Activated CD4-positive, alpha-beta T cell treated with anti-CD3 and anti-CD28 coated beads, Interleukin-2, amount 10 ng/mL, durations not matched to agents 24 days and 14 days (primary cell): ENCODE results near the gene HOXB4. TPM values are rescaled to one million over a fixed set of nuclear protein-coding genes. Genes with fewer than 3 reads are reported as not detected.

ENCODE experiments used
- DNase-seq: peaks from one replicate; pipeline ENCODE4 v3.0.0; 2022
- H3K27ac Mint-ChIP-seq: one replicate; pipeline ENCODE4 v1.8.0; 2022; ENCODE audit warnings: mild to moderate bottlenecking, mixed read lengths
- H3K27me3 Mint-ChIP-seq: one replicate; pipeline ENCODE4 v1.8.0; 2022; ENCODE audit warnings: mixed read lengths
- H3K36me3 Mint-ChIP-seq: one replicate; pipeline ENCODE4 v1.8.0; 2022; ENCODE audit warnings: low read depth, mild to moderate bottlenecking, mixed read lengths
- H3K4me1 Mint-ChIP-seq: one replicate; pipeline ENCODE4 v1.8.0; 2021; ENCODE audit warnings: mixed read lengths
- H3K4me3 Mint-ChIP-seq: one replicate; pipeline ENCODE4 v1.8.0; 2022; ENCODE audit warnings: mild to moderate bottlenecking, moderate library complexity, mixed read lengths
- H3K9me3 Mint-ChIP-seq: one replicate; pipeline ENCODE4 v1.8.0; 2021; ENCODE audit warnings: mixed read lengths
- intact Hi-C: fragments of 100-400 bp; cut with micrococcal nuclease; formaldehyde crosslinking; loops from one replicate; pipeline ENCODE4 v1.15.1; 2023
- total RNA-seq: library from RNA; stranded (reverse); gene quantifications from 2 replicates; pipeline ENCODE4 v1.2.3, GENCODE V29; 2022

Gene HOXB4
- total RNA-seq, 1 donor from 2014 or later: 3.6 TPM

DNA sequence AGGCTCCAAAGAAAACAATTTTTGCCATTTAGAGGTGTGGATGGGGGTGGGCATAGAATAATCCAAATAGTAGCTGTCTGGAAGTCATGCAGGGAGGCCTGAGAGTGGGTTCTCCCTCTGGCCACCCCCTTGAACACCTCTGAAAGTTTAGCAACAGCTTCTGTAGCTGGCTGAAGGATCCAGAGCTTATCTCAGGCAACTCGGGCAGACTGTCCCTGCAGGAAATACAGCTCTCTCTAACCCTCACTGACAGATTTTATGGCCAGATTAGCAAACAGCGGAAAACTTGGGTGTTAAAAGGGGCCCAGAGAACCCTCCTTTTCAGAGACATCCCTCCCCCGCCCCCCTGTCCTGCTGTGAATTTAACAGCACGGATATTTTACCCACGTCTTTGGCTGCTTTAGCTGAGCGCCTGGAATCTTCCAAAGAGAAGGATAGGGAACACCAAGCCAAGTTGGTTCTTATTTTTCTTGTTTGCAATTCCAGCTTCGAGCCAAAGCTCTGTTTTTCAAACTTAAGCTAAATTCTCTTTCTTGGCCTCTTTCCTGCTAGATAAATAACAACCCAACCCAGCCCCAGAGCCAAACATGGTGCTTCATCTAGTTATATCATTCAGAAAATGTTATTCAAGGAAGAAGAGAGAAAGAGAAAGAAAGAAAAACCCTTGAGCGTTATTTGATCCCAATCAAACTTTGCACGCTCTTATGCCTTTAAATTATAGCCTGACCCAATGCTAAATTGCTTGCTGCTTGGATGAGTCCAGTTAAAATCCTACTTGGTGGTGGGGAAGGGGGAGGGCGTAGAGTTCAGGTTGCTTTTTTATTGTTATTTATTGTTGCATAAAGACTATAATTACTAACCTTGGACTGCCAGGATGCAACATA lies 31.0 kb downstream of the HOXB4 start:
- Mint-ChIP-seq H3K27me3 (peaks cover 2% of the 10 kb centered on the region), H3K4me1 (peaks cover 43% of the 10 kb centered on the region), H3K9me3 (no peaks in the 10 kb centered on the region), H3K27ac (peak overlapping the region; percentile 83), H3K4me3 (peak overlapping the region; percentile 82), H3K36me3 (peaks cover 19% of the 10 kb centered on the region)
- intact Hi-C loops: no loop called here
- peak; percentile 75 for DNase-seq

DNA sequence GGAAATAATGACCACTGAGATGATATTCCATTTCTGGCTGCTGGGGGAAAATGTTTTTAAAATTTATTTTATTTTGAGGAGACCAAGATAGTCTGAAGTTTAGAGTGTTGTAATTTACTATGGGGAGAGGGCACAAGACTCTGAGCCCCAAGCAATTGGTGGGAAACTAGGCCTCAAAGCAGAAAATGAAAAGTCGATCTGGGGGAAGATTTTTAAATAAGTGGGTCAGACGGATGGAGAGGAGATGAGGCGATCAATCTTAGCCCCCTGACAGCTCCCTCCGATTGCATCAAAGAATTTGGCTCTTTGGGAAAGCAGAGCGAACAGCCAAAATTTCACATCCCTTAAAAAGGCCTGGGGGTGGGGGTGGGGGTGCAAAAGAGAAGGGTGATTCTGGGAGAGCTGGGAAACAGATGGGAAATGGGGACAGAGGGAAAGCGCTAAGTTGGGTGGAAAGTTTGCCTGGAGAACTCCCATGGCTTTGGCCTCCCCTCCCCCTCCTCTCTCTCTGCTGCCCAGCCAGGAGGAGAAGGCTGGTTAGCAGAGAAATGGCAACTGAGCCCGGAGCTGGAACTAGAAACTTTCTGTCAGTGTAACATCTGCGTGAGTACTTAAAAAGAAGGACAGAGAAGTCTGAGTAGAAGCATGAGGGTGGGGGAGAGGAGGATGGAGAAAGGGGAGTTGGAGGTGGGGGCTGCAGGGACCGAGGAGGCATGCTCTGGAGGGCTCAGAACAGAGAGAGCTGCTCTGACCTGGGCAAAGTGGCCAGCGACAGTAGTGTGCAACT lies 31.8 kb downstream of the HOXB4 start:
- Mint-ChIP-seq H3K36me3 (peaks cover 17% of the 10 kb centered on the region), H3K27ac (peak overlapping the region; percentile 83), H3K9me3 (no peaks in the 10 kb centered on the region), H3K4me1 (peaks cover 43% of the 10 kb centered on the region), H3K27me3 (peaks cover 2% of the 10 kb centered on the region), H3K4me3 (peak overlapping the region; percentile 82)
- intact Hi-C loops: no loop called here
- DNase-seq: peak; percentile 66

DNA sequence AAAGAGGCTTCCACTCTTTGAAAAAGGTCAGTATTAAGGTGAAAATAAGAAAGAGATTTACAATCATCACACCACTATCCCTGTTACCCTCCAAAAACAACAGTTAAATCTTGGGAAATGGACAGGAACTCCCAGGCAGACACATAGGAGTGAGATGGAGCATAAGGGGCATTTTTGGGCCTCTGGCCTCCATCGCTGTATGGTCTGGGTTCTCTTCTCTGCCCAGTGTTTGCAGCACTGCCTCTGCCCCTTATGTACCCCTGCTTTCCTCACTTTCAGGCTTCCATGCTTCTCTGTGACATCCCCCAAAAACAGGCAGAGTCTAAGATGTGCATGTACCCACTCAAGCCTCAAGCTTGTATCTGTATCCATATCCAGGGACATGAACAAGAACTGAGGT lies 32.6 kb downstream of the HOXB4 start:
- peaks cover 20% of the 10 kb centered on the region for H3K36me3 Mint-ChIP-seq
- DNase-seq: no peak
- no peaks in the 10 kb centered on the region for H3K9me3 Mint-ChIP-seq
- H3K4me1 Mint-ChIP-seq: peaks cover 46% of the 10 kb centered on the region
- peaks cover 2% of the 10 kb centered on the region for H3K27me3 Mint-ChIP-seq
- peak overlapping the region; percentile 97 for H3K27ac Mint-ChIP-seq
- intact Hi-C loops: no loop called here
- peak overlapping the region; percentile 95 for H3K4me3 Mint-ChIP-seq

DNA sequence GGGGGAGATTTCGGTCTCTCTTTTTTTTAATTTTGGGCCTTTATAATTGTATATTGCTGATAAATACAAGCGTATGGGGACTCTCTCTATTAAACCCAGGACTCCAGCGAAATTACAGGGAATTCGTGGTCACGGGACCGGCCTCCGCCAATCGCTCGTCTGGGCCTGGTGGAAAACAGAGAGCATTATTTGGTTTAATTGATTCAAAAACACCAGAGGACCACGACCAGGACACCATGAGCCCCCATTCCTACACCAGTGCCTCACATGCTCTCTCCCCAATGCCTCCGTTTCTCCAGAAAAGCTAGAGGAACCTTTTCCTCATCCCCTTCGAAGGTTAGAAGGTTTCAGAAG lies 33.2 kb downstream of the HOXB4 start, which contains the start of gene HOXB2:
TSS of gene HOXB2 (minus strand) at position 88 of the 354 bp plus-strand sequence. CDS start 198 bp downstream, outside the sequence.
- no peak for DNase-seq
- Mint-ChIP-seq H3K4me1 (peaks cover 51% of the 10 kb centered on the region), H3K9me3 (no peaks in the 10 kb centered on the region), H3K36me3 (peaks cover 17% of the 10 kb centered on the region), H3K27me3 (peaks cover 2% of the 10 kb centered on the region), H3K4me3 (peak within 1 kb of the TSS; percentile 95), H3K27ac (peak within 1 kb of the TSS; percentile 97)
- intact Hi-C loops: no loop called here

DNA sequence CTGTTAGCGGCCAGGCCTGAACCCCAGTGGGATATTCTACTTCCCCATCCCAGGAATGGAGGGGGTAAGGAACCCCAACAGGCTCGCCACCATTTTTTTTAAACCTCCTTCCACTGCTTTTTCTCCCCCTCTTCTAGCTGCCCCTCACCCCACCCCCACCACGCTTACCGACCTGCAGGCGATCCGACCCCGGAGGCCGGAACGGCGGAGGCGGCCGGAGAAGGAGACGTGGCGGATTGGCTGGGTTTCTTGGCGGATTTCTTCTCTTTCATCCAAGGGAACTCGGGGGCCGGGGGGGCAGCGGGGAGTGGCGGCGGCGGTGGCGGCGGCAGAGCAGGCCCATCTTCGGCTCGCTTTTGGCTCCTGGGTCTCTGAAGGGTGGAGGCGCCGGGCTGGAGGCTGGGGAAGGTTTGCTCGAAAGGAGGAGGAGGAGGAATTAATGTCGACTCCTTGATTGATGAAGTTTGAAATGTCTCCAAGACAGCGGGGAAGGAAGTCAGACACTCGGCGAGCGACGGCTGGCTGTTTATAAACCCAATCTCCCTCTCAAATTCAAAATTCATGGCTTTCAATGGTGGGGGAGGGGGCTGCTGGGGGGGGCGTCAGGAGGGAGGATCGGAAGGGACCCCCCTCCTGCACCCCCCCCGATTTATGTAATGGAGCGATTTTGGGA lies 33.7 kb downstream of the HOXB4 start:
- Mint-ChIP-seq H3K4me1 (peaks cover 53% of the 10 kb centered on the region), H3K4me3 (peak overlapping the region; percentile 95), H3K36me3 (peaks cover 15% of the 10 kb centered on the region), H3K27me3 (peaks cover 2% of the 10 kb centered on the region), H3K9me3 (no peaks in the 10 kb centered on the region), H3K27ac (peak overlapping the region; percentile 97)
- intact Hi-C loops: loop anchor here (5.0 kb wide), 2 partner anchors 117 to 132 kb away; no protein-coding TSS in a partner anchor
- DNase-seq: peak; percentile 85

DNA sequence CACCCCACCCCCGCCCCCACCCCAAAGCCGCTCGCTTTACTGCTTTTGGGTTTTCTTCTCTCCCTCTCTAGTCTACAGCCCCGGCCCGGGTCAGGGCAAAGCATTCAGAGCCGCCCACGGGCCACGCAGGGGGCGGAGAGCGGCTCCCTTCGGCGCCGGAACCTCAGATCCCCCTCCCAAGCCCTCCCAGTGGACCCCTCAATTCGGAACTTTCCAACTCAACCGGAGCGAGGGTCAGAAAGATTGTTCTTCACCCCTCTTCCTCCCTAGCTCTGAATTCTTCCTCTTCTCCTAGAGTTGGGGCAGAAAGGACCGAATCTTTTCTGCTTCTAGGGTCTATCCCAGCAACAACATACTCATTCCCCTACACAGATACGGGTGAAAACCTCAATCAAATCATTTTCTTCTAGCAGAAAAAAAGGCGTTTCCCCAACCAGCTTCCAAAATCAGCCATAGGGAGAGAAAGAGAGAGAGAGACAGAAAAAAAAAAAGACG lies 34.2 kb downstream of the HOXB4 start:
- peaks cover 13% of the 10 kb centered on the region for H3K36me3 Mint-ChIP-seq
- no peaks in the 10 kb centered on the region for H3K9me3 Mint-ChIP-seq
- H3K4me1 Mint-ChIP-seq: peaks cover 51% of the 10 kb centered on the region
- peaks cover 2% of the 10 kb centered on the region for H3K27me3 Mint-ChIP-seq
- intact Hi-C loops: loop anchor here (2.0 to 5.0 kb wide), 5 partner anchors 33 to 132 kb away; partner anchors contain the start of gene HOXB4
- H3K4me3 Mint-ChIP-seq: peak overlapping the region; percentile 95
- peak overlapping the region; percentile 97 for H3K27ac Mint-ChIP-seq
- DNase-seq: peak; percentile 84

DNA sequence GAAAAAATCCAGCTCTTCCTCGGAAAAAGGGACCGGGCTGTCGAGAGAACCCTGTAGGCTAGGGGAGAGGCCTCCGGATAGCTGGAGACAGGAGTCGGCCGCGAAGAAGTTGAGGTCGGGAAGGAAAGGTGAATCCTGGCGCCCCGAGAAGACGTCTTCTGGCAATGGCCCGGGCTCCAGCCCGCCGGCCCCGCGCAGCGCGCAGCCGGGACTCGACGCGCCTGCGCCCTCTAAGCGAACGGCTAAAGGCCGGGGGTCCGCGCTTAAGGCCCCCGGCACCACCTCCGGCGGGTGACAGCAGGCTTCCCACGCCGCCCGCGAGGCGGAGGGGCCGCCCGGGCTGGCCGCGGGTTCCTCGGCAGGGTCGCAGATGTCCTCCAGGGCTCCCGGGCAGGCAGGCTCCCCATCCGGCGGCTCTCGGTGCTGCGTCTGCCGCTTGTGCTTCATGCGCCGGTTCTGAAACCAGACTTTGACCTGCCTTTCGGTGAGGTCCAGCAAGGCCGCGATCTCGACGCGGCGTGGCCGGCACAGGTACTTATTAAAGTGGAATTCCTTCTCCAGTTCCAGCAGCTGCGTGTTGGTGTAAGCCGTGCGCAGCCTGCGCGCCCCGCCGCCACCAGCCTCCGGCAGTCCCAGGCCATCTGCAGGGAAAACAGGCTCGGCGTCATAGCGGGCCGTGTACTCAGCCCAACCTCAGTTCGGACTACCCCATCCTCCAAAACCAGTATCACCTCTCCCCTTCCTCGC lies 34.9 kb downstream of the HOXB4 start:
- intact Hi-C loops: loop anchor here (2.0 to 5.0 kb wide), 5 partner anchors 32 to 131 kb away; partner anchors contain the start of gene HOXB4
- peaks cover 13% of the 10 kb centered on the region for H3K36me3 Mint-ChIP-seq

DNA sequence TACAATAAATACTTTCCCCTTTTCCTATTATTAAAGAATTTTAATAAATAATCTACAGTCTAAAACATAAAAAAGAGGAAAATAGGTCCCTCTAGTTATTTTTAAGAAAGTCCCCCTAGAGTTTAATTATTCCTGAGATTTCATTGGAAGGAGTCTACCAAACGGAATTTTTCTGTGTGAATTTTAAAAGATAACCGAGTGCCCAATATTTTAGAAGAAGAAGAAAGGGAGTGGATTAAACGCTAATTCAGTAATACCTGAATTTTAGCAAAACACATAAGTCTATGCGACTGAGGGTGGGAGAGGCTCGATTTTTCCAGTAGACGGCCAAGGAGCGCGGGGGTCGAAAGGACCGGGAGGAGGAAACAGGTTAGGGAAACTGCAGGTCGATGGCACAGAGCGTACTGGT lies 35.4 kb downstream of the HOXB4 start:
- H3K27ac Mint-ChIP-seq: peak overlapping the region; percentile 97
- peaks cover 41% of the 10 kb centered on the region for H3K4me1 Mint-ChIP-seq
- no peak for DNase-seq
- H3K9me3 Mint-ChIP-seq: no peaks in the 10 kb centered on the region
- peak overlapping the region; percentile 95 for H3K4me3 Mint-ChIP-seq
- H3K36me3 Mint-ChIP-seq: peaks cover 13% of the 10 kb centered on the region
- H3K27me3 Mint-ChIP-seq: peaks cover 2% of the 10 kb centered on the region
- intact Hi-C loops: loop anchor here (2.0 to 5.0 kb wide), 5 partner anchors 32 to 130 kb away; partner anchors contain the start of gene HOXB4

More for the DNA sequence above, 34.9 kb downstream of the HOXB4 start:
- H3K27me3 Mint-ChIP-seq: peaks cover 2% of the 10 kb centered on the region
- peak; percentile 91 for DNase-seq
- H3K4me3 Mint-ChIP-seq: peak overlapping the region; percentile 95
- peak overlapping the region; percentile 97 for H3K27ac Mint-ChIP-seq
- H3K4me1 Mint-ChIP-seq: peaks cover 47% of the 10 kb centered on the region
- no peaks in the 10 kb centered on the region for H3K9me3 Mint-ChIP-seq

DNA sequence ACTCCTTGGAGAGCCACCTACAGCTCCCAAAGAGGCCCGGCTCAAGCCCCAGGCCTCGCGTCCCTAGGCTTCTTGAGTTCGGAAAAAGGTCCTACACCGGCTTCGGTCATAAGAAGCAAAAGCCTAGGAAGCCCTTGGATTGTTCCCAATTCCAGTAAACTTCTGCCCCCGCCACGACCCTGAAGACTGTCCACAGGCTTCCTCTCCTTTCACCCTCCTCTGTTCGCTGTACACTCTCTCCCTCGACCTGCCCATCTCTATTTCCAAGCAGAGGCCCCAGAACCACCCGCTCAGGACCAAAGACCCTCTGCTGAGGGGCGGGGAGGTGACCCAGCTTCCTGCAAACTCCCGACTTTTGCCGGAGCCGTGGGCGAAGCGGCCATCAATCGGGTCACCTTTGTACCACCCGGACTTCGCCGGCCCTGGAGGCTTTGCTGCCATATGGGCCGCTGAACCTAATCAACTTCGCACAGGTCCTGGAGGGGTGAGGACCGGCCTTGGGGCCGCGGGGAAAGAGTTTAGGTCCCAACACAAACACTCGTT lies 36.0 kb downstream of the HOXB4 start:
- H3K9me3 Mint-ChIP-seq: no peaks in the 10 kb centered on the region
- peak; percentile 81 for DNase-seq
- peaks cover 13% of the 10 kb centered on the region for H3K36me3 Mint-ChIP-seq
- peaks cover 36% of the 10 kb centered on the region for H3K4me1 Mint-ChIP-seq
- intact Hi-C loops: loop anchor here (2.0 to 5.0 kb wide), 5 partner anchors 31 to 130 kb away; partner anchors contain the start of gene HOXB4
- H3K4me3 Mint-ChIP-seq: peak overlapping the region; percentile 95
- H3K27ac Mint-ChIP-seq: peak overlapping the region; percentile 97
- peaks cover 2% of the 10 kb centered on the region for H3K27me3 Mint-ChIP-seq

DNA sequence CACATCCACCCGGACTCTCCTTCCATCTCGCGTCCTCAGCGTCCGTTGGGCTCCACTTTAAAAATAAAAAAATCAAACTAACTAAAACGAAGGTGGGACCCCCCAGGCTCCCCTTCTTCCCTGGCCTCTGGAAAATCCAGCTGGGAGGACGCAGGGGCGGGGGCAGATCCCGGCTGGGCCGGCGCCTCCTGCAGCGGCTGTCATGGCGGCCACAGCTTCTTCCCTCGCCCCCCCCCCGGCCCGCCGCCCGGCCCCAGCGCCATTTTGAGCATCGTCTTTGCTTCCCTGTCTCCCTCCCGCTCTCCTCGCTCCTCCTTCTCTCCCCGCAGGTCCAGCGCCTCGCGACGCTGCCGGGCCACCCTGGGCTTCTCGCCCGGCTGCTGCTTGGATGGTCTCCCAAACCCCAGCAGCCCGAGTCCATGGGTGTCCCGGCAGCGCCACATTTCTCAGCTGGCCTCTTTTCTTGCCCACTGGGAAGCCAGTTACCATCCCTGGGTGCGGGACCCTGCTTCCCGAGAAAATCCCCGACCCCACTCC lies 36.5 kb downstream of the HOXB4 start:
- Mint-ChIP-seq H3K4me1 (peaks cover 33% of the 10 kb centered on the region), H3K36me3 (peaks cover 13% of the 10 kb centered on the region), H3K27ac (peak overlapping the region; percentile 97), H3K4me3 (peak overlapping the region; percentile 95), H3K27me3 (peaks cover 2% of the 10 kb centered on the region), H3K9me3 (no peaks in the 10 kb centered on the region)
- intact Hi-C loops: loop anchor here (1.0 to 5.0 kb wide), 6 partner anchors 8 to 129 kb away; partner anchors contain the start of gene HOXB4
- DNase-seq: peak; percentile 82

DNA sequence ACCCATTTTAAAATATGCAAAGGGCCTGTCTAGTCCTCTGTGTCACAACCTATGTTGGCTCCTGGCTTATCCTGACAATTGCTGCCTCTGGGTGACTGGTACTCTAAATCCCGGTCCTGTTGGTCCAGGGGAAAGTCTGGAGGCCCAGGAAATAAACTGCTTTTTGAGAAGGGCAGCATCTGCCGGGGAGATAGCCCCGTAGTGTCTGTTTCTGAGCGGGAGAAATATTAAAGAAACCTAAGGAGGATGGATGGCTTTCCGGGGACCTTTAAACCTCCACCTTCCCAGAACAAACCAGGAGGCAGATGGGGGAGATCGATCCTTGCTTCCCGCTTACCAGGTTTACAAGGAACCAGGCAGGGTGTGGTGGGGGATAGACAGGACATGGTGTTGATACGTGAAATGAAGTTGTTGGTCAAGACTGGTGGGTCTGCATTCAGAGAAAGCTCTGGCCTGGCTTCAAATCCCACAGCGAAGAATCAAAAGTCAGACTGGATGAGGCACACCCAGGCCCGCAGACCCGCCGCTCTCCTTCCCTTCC lies 37.0 kb downstream of the HOXB4 start:
- peak overlapping the region; percentile 97 for H3K27ac Mint-ChIP-seq
- H3K9me3 Mint-ChIP-seq: no peaks in the 10 kb centered on the region
- intact Hi-C loops: loop anchor here (1.0 to 5.0 kb wide), 3 partner anchors 8 to 129 kb away; no protein-coding TSS in a partner anchor

DNA sequence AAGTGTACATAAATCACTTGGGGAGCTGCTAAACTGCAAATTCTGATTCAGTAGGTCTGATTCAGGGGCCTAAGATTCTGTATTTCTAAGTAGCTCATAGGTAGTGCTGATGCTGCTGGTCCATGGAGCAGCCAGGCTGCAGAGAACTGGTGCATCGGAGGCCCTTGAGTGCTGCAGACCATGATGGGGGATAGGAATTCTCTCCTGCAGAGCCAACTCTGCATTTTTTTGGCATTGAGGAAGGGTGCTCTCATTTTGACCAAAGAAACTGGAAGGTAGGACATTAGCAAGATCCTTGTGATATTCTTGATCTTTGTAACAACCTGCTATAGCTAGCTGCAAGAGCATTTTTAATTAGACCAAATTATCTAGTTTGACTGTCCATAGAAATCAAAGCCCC lies 37.9 kb downstream of the HOXB4 start:
- no peak for DNase-seq
- Mint-ChIP-seq H3K4me1 (peaks cover 19% of the 10 kb centered on the region), H3K36me3 (peaks cover 13% of the 10 kb centered on the region), H3K27me3 (peaks cover 2% of the 10 kb centered on the region), H3K4me3 (peak overlapping the region; percentile 39), H3K27ac (peak overlapping the region; percentile 51), H3K9me3 (no peaks in the 10 kb centered on the region)
- intact Hi-C loops: loop anchor here (5.0 kb wide), 2 partner anchors 113 to 128 kb away; no protein-coding TSS in a partner anchor

More for the DNA sequence above, 37.0 kb downstream of the HOXB4 start:
- peaks cover 13% of the 10 kb centered on the region for H3K36me3 Mint-ChIP-seq
- peaks cover 28% of the 10 kb centered on the region for H3K4me1 Mint-ChIP-seq
- no peak for DNase-seq
- peaks cover 2% of the 10 kb centered on the region for H3K27me3 Mint-ChIP-seq
- H3K4me3 Mint-ChIP-seq: peak overlapping the region; percentile 95
